GM18861 (cell line): Measurements from ENCODE around the gene ACP5.
"Not testable (repeated sequence)": the region's sequence is repeated elsewhere in the genome, so short reads cannot be mapped to it uniquely, and the experiment has no call there.

Source experiments
- ATAC-seq: cut with Tn5 transposase; IDR thresholded peaks from one replicate; pipeline ENCODE4 v1.9.1; 2021; ENCODE audit not compliant: unreplicated experiment

ACP5 gene

DNA sequence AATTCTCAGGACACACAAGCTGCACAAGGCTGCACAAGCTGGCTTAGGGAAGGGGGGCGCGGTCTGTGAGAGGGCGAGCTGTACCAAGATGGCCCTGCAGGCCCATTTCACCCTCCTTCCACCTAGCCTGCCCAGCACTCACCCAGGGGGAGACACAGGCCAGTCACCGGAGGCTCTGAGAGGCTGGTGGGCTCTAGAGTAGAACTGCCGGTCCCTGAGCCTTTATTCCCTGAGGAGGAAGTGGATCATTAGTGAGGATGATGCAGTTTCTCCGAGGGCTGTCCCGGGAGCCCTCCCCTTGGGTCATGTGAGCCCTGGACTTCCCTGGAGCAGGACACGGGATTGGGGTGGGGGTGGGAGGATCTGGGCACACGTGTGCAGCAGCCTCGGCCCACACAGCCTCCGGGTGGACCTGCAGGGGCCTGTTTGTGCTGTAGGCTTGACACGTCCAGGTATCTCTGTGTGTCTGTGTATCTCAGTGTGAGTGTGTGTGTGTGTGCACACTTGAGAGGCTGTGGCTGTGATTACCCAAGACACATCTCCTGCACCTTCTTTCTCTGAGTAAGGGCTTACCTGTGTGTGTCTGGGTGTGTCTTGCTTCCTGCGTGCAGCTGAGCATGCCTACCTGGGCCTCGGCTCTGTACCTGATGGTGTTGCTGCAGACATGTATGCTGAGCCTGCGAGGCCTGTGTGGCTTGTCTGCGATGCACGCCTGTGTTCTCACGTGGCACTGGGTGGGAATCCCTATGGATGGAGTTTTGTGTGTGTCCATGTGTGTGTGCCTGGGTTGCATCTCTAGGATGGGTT is at the start of gene ACP5:
TSS of gene ACP5 (minus strand) at position 195 of the 807 bp plus-strand sequence. CDS start 328 bp downstream, outside the sequence.
- ATAC-seq, result no peak

DNA sequence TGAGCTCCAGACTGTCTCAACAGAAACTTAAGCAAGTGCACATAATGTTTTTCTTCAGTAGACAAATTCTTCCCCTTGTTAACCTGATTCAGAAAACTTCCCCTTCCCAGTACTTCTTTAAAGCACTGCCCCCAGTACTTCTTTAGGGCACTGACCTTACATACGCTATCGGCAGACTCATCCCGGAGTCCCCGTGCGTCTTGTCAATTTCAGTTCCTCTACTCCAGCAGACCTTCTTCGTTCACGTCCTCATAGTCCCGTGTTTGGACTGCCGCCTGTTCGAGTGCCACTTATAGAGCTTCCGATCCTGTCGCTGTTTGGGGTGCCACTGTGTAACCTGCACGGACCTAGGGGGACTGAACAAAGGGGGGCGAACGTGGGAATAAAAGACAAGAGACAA is 48.8 kb upstream of the ACP5 start:
- ATAC-seq, result no peak

DNA sequence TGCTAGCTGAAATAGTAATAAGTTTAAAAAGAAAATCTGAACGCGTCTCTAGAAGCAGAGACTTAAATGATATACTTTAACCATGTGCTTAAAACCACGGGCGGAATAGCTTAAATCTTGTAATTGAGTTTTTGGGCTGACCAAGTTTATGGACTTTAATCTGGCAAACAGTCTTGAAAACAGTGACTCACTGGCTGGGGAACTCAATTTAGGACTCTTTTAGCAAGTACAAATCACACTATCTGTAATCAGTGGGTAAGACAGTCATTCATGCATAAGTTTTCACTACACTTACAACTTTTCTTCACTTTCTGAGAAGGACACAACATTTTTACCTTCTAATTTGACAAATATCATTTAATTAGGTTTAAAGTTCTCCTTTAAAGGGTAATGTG is 46.6 kb upstream of the ACP5 start:
- no peak for ATAC-seq

DNA sequence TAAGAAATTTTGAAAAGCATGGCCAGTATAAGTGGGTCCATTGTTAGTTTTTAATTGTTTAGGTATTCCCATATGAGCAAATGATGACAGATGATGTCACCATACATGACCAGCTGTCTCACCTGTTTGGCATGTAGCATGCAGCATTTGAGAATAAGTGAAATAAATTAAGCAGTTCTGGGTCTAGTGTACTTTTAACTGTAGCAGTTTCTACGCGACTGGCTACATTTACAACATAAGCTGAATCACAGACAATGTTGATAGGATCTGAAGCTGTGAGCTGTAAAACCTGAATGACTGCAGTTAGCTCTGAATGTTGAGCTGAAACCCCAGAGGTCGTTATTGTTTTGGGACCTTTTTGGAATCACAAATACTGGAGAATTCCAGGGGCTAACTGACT is 45.0 kb upstream of the ACP5 start:
- ATAC-seq, result not testable (repeated sequence)

DNA sequence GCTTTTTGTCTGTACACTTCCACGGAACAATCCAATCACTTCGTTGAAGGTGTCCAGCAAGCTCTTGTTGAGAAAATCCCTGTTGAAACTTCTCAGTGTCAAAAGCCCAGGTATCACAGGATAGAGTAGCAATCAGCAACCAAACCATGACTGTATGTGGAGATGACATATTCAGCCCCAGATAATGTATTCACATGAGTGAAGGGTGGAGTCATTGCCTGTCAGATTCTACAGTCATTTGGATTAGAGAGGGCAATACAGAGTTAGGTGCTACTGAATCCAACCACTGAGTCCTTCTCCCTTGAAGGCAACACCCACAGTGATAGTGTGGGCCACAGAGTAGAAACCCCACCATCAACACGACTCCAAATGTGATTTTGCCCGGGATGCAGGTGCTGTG is 43.1 kb upstream of the ACP5 start:
- ATAC-seq, result no peak

DNA sequence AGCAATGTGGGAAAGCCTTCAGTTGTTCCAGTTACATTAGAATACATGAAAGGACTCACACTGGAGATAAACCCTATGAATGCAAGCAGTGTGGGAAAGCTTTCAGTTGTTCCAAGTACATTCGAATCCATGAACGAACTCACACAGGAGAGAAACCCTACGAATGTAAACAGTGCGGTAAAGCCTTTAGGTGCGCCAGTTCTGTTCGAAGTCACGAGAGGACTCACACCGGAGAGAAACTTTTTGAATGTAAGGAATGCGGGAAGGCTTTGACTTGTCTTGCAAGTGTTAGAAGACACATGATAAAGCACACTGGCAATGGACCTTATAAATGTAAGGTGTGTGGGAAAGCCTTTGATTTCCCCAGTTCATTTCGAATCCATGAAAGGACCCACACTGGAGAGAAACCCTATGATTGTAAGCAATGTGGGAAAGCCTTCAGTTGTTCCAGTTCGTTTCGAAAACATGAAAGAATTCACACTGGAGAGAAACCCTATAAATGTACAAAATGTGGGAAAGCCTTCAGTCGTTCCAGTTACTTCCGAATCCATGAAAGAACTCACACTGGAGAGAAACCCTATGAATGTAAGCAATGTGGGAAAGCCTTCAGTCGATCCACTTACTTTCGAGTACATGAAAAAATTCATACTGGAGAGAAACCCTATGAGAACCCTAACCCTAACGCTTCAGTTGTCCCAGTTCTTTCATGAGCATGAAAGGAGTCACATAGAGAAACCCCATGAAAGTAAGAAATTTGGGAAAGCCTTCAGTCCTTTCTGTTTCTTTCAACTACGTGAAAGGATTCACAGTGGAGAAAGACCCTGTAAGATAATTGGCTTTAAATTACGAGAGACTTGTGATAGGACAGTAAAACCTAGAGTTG is 40.0 kb upstream of the ACP5 start:
- ATAC-seq, result no peak

DNA sequence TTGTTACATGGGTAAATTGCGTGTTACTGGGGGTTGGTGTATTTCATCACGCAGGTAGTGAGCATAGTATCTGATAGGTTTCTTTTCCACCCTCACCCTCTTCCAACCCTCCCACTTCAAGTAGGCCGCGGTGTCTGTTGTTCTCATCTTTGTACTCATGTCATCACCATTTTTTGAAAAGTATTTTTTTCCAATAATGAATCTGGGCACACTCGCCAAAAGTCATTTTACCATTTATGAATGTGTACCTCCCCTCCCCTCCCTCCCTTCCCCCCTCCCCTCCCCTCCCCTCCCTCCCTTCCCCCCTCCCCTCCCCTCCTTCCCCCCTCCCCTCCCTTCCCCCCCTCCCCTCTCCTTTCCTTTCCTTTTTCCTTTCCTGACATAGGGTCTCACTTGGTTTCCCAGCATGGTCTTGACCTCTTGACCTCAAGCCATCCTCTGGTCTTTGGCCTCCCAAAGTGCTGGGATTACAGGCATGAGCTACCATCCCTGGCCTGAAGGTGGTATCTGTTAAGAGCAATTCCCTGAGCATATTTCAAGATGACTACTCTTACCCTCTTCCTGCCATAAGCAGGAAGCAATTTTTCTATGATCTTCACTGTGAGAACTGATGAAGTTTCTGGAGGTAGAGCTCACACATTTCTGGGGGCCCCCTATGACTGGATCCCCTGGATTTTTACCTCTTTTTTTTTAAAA is 35.5 kb upstream of the ACP5 start:
- ATAC-seq, result no peak

DNA sequence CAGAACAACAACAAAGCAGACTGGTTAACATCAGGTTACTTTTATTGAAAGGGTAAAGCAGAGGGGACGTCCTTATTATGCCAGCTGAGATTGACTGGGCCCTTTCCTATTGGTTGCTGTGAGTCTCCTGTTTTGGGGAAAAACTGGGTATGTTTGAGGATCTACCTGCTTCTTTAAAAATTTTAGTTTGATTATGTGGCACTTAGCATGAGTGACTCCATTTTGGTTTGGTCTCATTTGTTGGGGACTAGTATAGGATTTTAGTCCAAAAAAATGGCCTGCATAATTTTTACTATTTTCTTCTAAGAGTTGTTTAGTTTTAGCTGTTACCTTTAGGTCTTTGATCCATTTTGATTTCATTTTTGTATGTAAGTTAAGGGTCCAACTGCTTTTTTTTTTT is 34.3 kb upstream of the ACP5 start:
- no peak for ATAC-seq

DNA sequence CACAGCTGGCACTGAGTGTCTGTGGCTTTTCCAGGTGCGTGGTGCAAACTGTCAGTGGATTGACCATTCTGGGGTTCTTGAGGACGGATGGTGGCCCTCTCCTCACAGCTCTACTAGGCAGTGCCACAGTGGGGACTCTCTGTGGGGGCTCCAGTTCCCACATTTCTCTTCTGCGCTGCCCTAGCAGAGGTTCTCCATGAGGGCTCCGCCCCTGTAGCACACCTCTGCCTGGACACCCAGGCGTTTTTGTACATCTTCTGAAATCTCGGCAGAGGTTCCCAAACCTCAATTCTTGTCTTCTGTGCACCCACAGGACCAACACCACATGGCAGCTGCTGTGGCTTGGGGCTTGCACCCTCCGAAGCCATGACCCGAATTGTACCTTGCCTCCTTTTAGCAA is 29.0 kb upstream of the ACP5 start:
- no peak for ATAC-seq

DNA sequence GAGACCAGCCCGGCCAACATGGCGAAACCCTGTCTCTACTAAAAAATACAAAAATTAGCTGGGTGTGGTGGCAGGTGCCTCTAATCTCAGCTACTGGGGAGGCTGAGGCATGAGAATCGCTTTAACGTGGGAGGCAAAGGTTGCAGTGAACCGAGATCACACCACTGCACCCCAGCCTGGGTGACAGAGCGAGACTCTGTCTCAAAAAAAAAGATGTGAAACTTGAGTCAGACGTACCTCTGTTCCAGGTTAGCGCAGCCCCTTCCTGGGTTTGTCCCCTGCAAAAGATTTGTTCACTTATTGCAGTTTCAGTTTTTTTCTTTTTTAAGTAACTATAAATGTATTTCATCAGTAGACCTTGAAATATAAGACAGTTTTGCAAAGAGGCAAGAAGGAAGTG is 22.3 kb upstream of the ACP5 start:
- ATAC-seq, result not testable (repeated sequence)

DNA sequence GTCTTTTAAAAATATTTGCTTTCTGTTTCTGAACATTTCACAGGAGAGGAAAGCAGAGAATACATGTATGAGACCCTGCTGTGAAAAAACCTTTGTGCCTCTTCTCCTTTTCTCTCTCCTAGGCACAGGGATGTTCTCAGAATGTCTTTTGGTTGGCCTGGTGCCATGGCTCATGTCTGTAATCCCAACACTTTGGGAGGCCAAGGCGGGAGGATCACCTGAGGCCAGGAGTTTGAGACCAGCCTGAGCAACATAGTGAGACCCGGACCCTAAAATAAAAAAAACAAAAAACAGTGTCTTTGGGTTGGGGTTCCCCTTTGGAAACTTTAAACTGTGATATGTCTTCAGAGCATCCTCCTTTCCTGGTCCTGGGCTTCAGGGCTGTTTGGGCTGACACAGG is 21.3 kb upstream of the ACP5 start:
- no peak for ATAC-seq

DNA sequence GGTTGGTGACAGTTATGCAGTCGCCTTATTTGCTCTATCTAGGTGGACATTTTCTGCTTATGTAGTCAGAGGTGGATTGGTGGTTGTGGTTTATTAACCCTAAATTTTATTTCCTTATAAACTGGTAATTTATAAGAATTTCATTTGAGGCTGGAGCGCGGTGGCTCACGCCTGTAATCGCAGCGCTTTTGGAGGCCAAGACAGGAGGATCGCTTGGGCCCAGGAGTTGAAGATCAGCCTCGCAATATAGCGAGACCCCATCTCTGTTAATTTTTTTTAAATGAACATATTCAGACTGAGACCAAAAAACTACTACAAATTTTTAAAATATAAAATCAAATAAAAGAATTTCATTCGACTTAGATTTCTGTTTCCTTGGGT is 20.6 kb upstream of the ACP5 start:
- ATAC-seq, result no peak

DNA sequence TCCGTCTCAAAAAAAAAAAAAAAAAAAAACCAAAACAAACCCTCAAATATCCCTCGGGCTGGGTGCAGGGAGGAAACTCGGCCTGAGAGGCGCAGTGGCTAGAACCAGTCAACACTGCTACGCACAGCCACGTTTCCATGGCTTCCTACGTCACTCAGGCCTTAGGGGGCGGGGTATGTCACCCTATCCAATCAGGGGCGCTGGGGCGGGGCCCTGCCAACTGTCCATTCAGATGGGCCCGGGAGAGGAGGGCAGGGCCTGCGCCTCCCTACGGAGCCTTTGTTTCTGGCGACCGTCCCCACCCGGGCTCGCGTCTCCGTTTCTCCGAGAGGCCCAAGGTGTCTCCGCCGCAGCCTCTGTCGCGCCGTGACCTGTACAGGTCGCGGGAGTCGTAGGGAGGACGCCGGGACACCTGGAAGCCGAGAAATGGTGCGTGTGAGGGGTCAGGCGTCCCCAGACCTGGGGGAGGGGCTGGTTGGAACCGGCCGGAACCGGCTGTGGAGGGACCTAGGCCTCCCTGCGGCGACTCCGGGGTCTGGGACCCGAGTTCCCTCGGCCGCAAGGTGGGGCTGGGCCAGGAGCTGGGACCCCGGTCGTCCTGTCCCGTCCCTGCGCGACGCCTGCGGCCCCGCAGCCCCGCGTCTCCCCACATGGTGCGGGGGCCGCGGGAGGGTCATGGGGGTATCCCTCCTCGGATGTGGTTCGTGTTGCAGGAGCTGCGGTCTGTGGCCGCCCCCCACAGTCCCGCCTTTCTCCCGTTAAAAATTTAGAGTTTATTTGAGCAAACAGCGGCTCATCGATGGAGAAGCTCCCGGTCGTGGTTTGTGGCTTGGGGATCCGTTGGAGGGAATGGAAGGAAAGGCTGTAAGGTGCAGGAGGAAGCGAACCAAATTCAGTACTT is 20.0 kb upstream of the ACP5 start, which contains the start of gene ZNF627:
TSS of gene ZNF627 (plus strand) at position 282 of the 901 bp plus-strand sequence. CDS start at position 427, 145 bp downstream.
- peak; percentile 89 for ATAC-seq

DNA sequence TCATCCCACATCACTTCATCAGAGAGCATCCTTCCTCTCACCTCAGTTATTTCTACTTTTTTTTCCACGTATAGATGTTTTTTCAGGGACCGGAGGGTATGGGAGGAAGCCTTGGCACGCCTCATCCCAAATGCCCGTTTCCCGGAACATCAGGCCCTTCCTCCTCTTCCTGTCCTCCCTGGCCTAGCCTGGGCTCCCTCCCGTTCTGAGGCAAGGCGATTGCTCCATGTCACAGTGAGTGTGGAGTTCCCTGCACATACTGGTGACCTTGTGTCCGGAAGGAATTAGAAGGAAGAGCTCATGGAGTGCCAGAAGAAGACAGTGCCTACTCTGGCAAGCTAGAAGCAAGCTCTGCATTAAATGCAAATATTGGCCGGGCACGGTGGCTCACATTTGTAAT is 18.7 kb upstream of the ACP5 start:
- no peak for ATAC-seq

DNA sequence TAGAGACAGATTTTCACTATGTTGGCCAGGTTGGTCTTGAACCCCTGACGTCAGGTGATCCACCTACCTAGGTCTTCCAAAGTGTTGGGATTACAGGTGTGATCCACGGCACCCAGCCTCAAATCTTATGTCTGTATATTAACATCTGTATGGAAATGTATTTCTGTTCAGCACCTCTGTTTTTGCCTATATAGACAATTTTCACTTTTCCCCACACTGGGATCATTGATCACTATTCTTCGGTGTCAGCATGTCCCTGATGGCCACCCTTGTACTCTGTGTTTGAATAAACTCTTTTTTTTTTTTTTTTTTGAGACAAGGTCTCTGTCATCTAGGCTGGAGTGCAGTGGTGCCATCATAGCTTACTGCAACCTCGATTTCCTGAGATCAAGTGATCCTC is 16.6 kb upstream of the ACP5 start:
- ATAC-seq, result no peak

DNA sequence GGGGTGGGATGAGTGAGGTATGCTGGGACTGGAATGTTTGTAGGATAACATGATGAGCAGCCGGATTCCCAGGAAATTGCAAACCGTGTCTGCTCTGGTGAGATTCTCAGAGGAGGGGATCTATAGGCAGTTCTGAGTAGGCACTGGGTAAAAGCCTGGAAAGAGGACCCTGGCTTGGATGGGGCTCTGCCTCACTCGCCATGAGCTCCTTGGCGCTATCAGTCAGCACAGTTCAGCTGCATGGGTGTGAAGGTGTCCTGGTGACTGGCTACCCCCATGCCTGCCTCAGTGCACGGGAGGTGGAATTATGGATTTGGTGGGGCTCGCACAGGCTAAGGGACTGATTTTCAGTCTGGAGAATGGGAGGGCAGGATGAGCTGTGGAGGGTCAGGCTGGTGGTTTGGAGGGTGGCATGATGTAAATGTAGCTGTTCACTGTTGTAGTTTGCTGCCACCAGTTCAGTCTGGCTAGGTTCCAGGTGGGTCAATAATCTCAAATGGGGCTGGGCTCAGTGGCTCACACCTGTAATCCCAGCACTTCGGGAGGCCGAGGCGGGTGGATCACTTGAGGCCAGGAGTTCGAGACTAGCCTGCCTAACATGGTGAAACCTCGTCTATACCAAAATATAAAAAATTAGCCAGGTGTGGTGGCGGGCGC is 10.7 kb upstream of the ACP5 start:
- ATAC-seq, result no peak

DNA sequence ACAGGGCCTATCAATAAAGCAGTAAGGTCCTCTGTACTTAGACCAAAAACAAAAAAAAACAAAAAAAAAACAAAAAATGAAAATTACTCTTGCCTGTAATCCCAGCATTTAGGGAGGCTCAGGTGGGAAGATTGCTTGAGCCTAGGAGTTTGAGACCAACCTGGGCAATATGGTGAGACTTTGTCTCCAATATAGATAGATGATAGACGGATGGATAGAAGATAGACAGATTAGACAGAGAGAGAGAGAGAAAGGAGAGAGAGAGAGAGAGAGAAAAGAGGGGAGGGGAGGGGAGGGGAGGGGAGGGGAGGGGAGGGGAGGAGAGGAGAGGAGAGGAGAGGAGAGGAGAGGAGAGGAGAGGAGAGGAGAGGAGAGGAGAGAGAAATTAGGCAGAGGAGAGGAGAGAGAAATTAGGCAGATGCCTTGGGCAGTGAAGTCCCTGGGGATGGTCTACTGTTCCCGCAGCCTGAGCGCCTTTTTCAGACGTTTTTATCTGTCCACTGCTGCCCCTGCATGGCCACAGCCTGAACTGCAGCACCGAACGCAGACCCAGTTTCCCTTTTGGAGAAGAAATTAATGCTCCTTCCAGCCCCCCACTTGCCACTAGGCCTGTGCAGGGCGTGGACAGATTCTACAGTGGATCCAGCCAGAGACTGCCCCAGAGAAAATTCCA is 10.0 kb upstream of the ACP5 start:
- ATAC-seq, result no peak

DNA sequence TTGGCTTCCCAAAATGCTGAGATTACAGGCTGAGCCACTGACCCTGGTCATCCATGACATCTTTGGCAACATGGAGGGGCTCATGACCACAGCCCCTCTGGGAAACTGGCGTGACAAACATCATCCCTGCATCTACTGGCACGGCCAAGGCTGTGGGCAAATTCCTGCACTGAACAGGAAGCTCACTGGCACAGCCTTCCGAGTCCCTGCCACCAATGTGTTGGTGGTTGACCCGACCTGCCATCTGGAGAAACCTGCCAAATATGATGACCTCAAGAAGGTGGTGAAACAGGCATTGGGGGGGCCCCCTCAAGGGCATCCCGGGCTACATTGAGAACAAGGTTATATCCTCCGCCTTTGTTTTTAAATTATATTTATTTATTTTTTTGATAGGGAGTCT is 8.9 kb upstream of the ACP5 start:
- no peak for ATAC-seq

DNA sequence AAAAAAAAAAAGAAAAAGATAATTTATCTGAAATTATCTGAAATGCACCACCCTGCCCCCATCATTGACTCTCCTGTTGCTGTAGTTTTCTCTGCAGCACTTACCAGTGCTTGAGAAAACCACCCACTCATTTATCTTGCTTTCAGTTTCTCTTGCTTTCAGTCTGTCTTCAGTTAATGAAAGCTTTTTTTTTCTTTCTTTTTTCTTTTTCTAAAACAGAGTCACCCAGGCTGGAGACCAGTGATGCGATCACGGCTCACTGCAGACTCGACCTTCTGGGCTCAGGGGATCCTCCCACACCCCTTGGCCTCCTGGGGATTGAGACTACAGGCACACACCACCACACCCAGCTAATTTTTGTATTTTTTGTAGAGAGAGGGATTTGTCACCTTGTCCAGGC is 4.3 kb upstream of the ACP5 start:
- peak; percentile 82 for ATAC-seq
